CD4-positive, alpha-beta T cell (primary cell): ENCODE measurements around the gene PVALB. TPM values are rescaled to one million over a fixed set of nuclear protein-coding genes. Genes with fewer than 3 reads are reported as not detected.
"Not testable (repeated sequence)": the region's sequence is repeated elsewhere in the genome, so short reads cannot be mapped to it uniquely, and the experiment has no call there.

Experiments used
- ATAC-seq: fragments of 200-7000 bp; cut with Tn5 transposase; one replicate; pipeline ENCODE4 v1.10.0; 2022; ENCODE audit warnings: mild to moderate bottlenecking; ENCODE audit not compliant: poor library complexity
- CTCF ChIA-PET: fragments of 350-600 bp; sonication (Branson Sonifier 250); formaldehyde crosslinking; loops from one replicate; lab custom pipeline; 2021; ENCODE audit warnings: antibody characterized with exemption, inconsistent platforms; lab: Charles Lee
- POLR2A ChIA-PET: fragments of 350-600 bp; sonication (Branson Sonifier 250); formaldehyde crosslinking; loops from one replicate; lab custom pipeline; 2021; ENCODE audit warnings: antibody characterized with exemption, inconsistent platforms; lab: Charles Lee
- DNase-seq, 14 experiments: peaks; one replicate each; pipeline ENCODE4 v3.0.0-alpha.2; 2013 to 2020; ENCODE audit warnings: mixed read lengths in 2 of 14
- H3K27ac ChIP-seq, 2 donors: one replicate each; pipeline versions ENCODE4 v1.5.1 to v1.7.0; 2013; ENCODE audit warnings: low read length in 2 of 2, low read depth in 1 of 2, mild to moderate bottlenecking in 1 of 2
- H3K27me3 ChIP-seq, 2 experiments: 1 replicate in 1 of 2; 2 replicates in 1 of 2; pipeline versions ENCODE4 v1.6.1 to v1.7.0; 2013; ENCODE audit warnings: low read length in 2 of 2, control low read depth in 1 of 2, mild to moderate bottlenecking in 1 of 2, moderate library complexity in 1 of 2; ENCODE audit not compliant: insufficient read depth in 2 of 2, control insufficient read depth in 1 of 2
- H3K36me3 ChIP-seq: one replicate; pipeline ENCODE4 v1.6.1; 2013; ENCODE audit warnings: low read length, control low read depth; ENCODE audit not compliant: insufficient read depth
- H3K4me1 ChIP-seq: one replicate; pipeline ENCODE4 v1.6.1; 2013; ENCODE audit warnings: low read length, control low read depth; ENCODE audit not compliant: insufficient read depth
- H3K4me3 ChIP-seq: one replicate; pipeline ENCODE4 v1.5.1; 2013; ENCODE audit warnings: mild to moderate bottlenecking, low read length, moderate library complexity
- H3K9me3 ChIP-seq, 2 experiments: 1 replicate in 1 of 2; 2 replicates in 1 of 2; pipeline versions ENCODE4 v1.6.1 to v1.7.0; 2013; ENCODE audit warnings: low read length in 2 of 2, mild to moderate bottlenecking in 2 of 2, control low read depth in 1 of 2, moderate library complexity in 1 of 2; ENCODE audit not compliant: control insufficient read depth in 1 of 2, insufficient read depth in 1 of 2
- H3K27ac Mint-ChIP-seq: one replicate; pipeline ENCODE4 v1.8.0; 2020; ENCODE audit warnings: mixed read lengths
- H3K27me3 Mint-ChIP-seq: one replicate; pipeline ENCODE4 v1.8.0; 2021; ENCODE audit warnings: mixed read lengths
- H3K36me3 Mint-ChIP-seq: one replicate; pipeline ENCODE4 v1.8.0; 2021; ENCODE audit warnings: low read depth, mixed read lengths
- H3K4me1 Mint-ChIP-seq: one replicate; pipeline ENCODE4 v1.8.0; 2021; ENCODE audit warnings: low read depth, mixed read lengths
- H3K4me3 Mint-ChIP-seq: one replicate; pipeline ENCODE4 v1.8.0; 2020; ENCODE audit warnings: mild to moderate bottlenecking, mixed read lengths
- H3K9me3 Mint-ChIP-seq: one replicate; pipeline ENCODE4 v1.8.0; 2020; ENCODE audit warnings: mixed read lengths
- CTCF ChIP-seq: fragments of 200-600 bp; IDR thresholded peaks from one replicate; pipeline ENCODE4 v1.8.0; 2022; ENCODE audit warnings: antibody characterized with exemption, mild to moderate bottlenecking
- intact Hi-C, 2 experiments: fragments of 100-400 bp; cut with DNase I in 1 of 2; cut with micrococcal nuclease in 1 of 2; formaldehyde crosslinking; loops; one replicate each; pipeline versions ENCODE4 v1.15.1 to v1.9.0; 2023 to 2025; cut with DNase I, micrococcal nuclease
- total RNA-seq, 174 experiments: library from RNA in 2 of 174; stranded (reverse) in 2 of 174; gene quantifications; one replicate each; pipeline ENCODE4 v1.2.3 and lab custom pipeline; 2021 to 2026

Gene PVALB
- total RNA-seq, 2 experiments from 2014 or later: not detected

GRCh38 chr22:36756746-36757655 lies 59.8 kb downstream of the PVALB start:
- CTCF ChIA-PET: interaction anchor here (1.2 to 1.9 kb wide), 3 partner anchors 13 to 99 kb away, joined by 3 to 10 read pairs (median 3); partner anchors contain the start of gene IFT27
- Histone ChIP-seq H3K27me3 (peaks cover 5 to 16% of the 10 kb centered on the region in 2 experiments), H3K4me3 (no peak overlapping the region), H3K9me3 (no peaks in the 10 kb centered on the region), H3K4me1 (peaks cover 4% of the 10 kb centered on the region), H3K27ac (no peak overlapping the region), H3K36me3 (no peaks in the 10 kb centered on the region)
- TF ChIP-seq CTCF: no peak
- H3K4me3 Mint-ChIP-seq: no peak overlapping the region
- no peak overlapping the region for H3K27ac Mint-ChIP-seq
- intact Hi-C loops: loop anchor here (1.0 kb wide), 2 partner anchors 99 to 221 kb away; no protein-coding TSS in a partner anchor
- POLR2A ChIA-PET: interaction anchor here (1.2 to 1.7 kb wide), 2 partner anchors 19 kb away, joined by 3 to 4 read pairs; partner anchors contain the start of gene IFT27
- ATAC-seq (no peak), DNase-seq (no peak)
- H3K4me1 Mint-ChIP-seq: peaks cover 4% of the 10 kb centered on the region
- no peaks in the 10 kb centered on the region for H3K36me3 Mint-ChIP-seq
- peaks cover 21% of the 10 kb centered on the region for H3K27me3 Mint-ChIP-seq
- no peaks in the 10 kb centered on the region for H3K9me3 Mint-ChIP-seq

DNA sequence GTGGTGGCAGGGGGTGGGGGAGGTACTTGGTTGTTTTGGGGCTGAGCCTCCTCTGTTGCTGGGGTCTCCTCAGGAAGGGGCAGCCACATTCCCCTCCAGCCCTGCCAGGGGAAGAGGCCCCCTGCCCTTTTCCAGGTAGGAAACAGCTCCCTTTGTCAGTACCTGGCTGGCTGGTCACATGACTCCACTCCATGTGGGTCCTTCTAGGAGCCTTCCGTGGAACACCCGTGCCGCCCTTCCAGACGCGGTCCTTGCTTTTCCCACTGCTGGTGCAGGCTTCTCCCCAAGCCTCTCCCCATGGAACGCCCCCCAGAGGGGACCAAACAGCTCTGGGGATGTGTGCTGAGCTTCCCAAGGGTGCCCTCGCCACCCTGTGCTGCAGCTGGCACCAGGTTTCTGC lies 60.8 kb downstream of the PVALB start:
- Mint-ChIP-seq H3K4me3 (no peak overlapping the region), H3K4me1 (peaks cover 4% of the 10 kb centered on the region), H3K9me3 (no peaks in the 10 kb centered on the region), H3K27me3 (peaks cover 24% of the 10 kb centered on the region), H3K36me3 (no peaks in the 10 kb centered on the region), H3K27ac (no peak overlapping the region)
- ATAC-seq (no peak), DNase-seq (no peak)
- TF ChIP-seq CTCF: no peak
- intact Hi-C loops: no loop called here
- Histone ChIP-seq H3K27ac (no peak overlapping the region), H3K27me3 (peaks cover 5 to 19% of the 10 kb centered on the region in 2 experiments), H3K36me3 (no peaks in the 10 kb centered on the region), H3K9me3 (no peaks in the 10 kb centered on the region), H3K4me1 (peaks cover 4% of the 10 kb centered on the region), H3K4me3 (no peak overlapping the region)
- ChIA-PET POLR2A (interaction anchor here (1.2 kb wide), 1 partner anchor 20 kb away, joined by 3 read pairs; the partner anchor contains the start of gene IFT27), CTCF (interaction anchor here (1.5 kb wide), 1 partner anchor 100 kb away, joined by 3 read pairs; no protein-coding TSS in a partner anchor)

GRCh38 chr22:36755316-36755715 lies 61.5 kb downstream of the PVALB start:
- Mint-ChIP-seq H3K27me3 (peaks cover 26% of the 10 kb centered on the region), H3K9me3 (no peaks in the 10 kb centered on the region), H3K27ac (no peak overlapping the region), H3K4me3 (no peak overlapping the region), H3K36me3 (no peaks in the 10 kb centered on the region), H3K4me1 (peaks cover 4% of the 10 kb centered on the region)
- DNase-seq (no peak), ATAC-seq (no peak)
- TF ChIP-seq CTCF: no peak
- Histone ChIP-seq H3K36me3 (no peaks in the 10 kb centered on the region), H3K4me1 (peaks cover 4% of the 10 kb centered on the region), H3K27ac (no peak overlapping the region), H3K9me3 (no peaks in the 10 kb centered on the region), H3K4me3 (no peak overlapping the region), H3K27me3 (peaks cover 5 to 19% of the 10 kb centered on the region in 2 experiments)
- ChIA-PET CTCF (interaction anchor here (1.5 kb wide), 1 partner anchor 101 kb away, joined by 3 read pairs; no protein-coding TSS in a partner anchor), POLR2A (interaction anchor here (1.2 kb wide), 1 partner anchor 21 kb away, joined by 3 read pairs; the partner anchor contains the start of gene IFT27)
- intact Hi-C loops: no loop called here

GRCh38 chr22:36754881-36755280 lies 62.0 kb downstream of the PVALB start:
- DNase-seq, ATAC-seq, H3K4me3 ChIP-seq, intact Hi-C loops, POLR2A ChIA-PET, H3K36me3 Mint-ChIP-seq, H3K4me3 Mint-ChIP-seq, H3K36me3 ChIP-seq, H3K9me3 Mint-ChIP-seq, H3K4me1 Mint-ChIP-seq, H3K4me1 ChIP-seq, H3K27ac ChIP-seq, H3K27ac Mint-ChIP-seq, H3K9me3 ChIP-seq: not testable (repeated sequence)
- CTCF ChIA-PET: interaction anchor here (1.5 kb wide), 1 partner anchor 101 kb away, joined by 3 read pairs; no protein-coding TSS in a partner anchor
- peaks cover 30% of the 10 kb centered on the region for H3K27me3 Mint-ChIP-seq
- peaks cover 5 to 19% of the 10 kb centered on the region in 2 experiments for H3K27me3 ChIP-seq
